Measurements from ENCODE around the gene THSD8.
A peak's percentile ranks its signal among the peaks of the same experiment; 100 is the strongest.

The THSD8 gene

DNA sequence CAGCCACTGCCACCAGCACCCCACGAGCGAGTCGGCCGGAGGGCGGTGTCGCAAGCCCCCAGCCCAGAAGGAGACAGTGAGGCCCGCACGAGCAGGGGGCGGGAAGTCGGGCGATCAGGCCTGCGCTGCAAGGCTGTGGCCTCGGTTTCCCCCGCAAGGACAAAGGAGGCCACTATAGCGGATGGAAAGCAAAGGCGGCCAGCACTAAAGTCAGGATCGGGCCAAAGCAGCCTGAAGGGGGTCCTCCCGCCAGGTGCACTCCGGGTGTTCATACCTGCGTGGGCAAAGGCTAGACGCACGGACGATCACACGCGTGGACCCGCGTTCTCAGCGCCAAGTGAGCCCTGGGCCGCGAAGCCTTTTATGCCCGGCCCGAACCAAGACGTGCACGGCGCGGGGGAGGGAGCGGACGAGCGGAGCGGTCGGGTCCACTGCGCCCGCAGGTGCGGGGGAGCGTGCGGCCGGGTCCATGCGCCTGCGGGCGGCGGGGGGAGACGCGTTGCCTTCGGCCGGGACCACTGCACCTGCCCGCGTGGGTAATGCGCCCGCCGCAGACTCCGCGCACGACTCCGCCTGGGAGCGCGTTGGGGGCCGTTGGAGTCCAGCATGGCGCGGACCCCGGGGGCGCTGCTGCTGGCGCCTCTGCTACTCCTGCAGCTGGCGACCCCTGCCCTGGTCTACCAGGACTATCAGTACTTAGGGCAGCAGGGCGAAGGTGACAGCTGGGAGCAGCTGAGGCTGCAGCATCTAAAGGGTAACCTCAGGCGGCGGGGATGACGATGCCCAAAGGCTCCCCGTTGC is at the start of gene THSD8, which contains the start of gene PRDX2:
THSD8 (plus strand) TSS at position 604 of the 801 bp plus-strand sequence; CDS start at position 607, 3 bp downstream.
PRDX2 (minus strand) TSS at position 335 of the 801 bp plus-strand sequence. CDS start 539 bp downstream, outside the sequence.
- no peak for DNase-seq

GRCh38 chr19:12754465-12755196 is 47.2 kb upstream of the THSD8 start:
- DNase-seq = no peak

GRCh38 chr19:12756150-12756883 is 45.6 kb upstream of the THSD8 start:
- no peak for DNase-seq

DNA sequence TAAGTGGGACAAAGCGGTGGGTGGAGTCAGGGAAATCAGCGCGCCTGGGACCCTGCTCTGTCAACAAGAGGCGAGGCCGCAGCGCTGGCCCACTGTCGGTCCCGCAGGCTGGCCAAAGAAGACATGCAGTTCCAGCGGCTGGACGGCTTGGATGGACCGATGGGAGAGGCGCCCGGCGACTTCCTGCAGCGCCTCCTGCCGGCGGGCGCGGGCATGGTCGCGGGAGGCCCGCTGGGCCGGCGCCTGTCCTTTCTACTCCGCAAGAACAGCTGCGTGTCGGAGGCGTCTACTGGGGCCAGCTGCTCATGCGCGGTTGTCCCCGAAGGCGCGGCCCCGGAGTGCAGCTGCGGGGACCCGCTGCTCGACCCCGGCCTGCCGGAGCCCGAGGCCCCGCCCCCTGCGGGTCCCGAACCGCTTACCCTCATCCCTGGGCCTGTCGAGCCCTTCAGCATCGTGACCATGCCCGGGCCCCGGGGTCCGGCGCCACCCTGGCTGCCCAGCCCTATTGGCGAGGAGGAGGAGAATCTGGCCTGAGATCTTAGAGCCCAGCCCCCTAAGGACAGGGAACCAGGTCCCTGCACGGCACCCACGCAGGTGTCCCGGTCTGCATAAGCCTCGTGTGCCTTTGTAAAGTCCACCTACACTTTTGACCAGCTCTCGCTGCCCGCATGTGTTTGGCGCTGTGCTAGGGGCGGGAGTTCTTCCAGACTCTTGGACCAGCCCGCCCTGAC is 44.2 kb upstream of the THSD8 start:
- peak; percentile 6 for DNase-seq

DNA sequence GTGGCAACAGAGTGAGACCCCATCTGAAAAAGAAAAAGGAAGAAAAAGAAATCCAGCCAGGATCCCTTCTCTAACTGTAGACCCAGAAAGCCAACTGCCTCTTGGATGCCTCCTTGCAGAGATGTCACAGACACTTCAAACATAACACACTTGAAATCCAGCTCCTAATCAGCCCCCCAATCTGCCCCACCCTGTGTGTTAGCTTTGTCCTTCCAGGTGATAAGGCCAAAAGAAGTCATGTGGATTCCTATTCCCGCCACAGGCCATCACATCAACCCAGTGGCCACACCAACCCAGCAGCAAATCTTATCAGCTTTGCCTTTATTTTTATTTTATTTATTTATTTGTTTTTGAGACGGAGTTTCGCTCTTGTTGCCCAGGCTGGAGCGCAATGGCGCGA is 42.2 kb upstream of the THSD8 start:
- no peak for DNase-seq

DNA sequence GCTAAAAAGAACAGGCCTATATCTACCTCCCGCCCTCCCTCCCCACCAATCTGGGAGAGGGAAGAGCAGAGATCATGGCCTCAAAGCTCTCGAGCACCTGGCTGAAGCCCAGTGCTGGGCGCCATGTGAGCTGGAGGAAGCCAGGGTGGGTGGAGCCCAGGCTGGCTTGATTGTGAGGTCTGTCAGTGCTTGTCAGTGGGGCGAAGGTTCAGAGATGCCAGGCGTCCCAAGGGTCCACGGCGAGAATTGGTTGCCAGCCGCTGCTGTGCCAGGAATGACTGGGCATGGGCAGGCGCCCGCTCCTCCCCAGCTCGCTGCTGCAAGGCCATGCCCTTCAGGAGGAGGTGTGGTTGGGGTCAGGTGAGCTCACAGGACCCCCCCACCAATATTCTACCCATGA is 38.8 kb upstream of the THSD8 start:
- DNase-seq = no peak

- DNase-seq = no peak
Measured at GRCh38 chr19:12764698-12765097, 37.2 kb upstream of the THSD8 start.

DNA sequence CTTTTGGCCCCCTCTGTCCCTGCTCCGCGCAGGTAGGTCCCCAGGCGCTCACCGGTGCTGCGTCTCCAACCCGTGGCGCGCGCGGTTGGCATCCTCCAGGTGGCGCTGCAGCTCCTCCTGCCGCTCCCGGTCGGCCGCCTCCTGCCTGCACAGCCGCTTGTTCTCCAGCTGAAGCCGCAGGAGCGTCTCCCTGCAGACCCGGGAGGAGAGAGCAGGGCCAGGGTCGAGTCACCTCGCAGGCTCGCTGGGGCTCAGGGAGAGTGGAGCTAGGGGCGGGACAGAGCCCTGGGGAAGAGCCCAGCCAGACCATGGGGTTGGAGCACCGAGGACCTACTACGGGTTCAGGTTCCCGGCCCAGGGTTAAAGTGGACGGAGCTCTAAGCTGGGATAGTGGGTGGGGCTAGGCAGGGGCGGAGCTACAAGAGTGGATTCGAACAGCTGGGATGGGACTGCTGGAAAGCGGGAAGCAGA is 35.8 kb upstream of the THSD8 start:
- DNase-seq = peak; percentile 33

- no peak for DNase-seq
Measured at GRCh38 chr19:12767150-12767549, 34.7 kb upstream of the THSD8 start.

GRCh38 chr19:12767666-12768065 is 34.2 kb upstream of the THSD8 start:
- DNase-seq = no peak

DNA sequence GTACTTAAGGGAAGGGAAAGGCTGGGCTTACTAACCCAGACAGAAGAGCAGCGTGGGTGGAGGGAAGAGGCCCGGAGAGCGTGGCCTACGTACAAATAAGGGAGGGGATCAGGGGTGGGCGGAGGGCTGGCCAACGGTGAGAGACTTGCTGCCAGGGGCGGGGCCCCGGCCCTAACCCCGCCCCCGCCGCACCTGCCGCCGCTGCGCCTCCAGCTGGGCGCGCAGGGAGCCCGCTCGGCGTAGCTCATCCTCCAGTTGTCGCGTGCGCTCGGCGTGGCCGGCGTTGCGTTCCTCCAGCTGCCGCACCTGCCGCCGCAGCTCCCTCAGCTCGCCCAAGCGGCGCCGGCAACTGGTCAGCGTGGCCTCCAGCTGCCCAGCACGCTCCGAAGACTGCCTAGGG is 32.2 kb upstream of the THSD8 start:
- DNase-seq = no peak

GRCh38 chr19:12770922-12771321 is 30.9 kb upstream of the THSD8 start:
- no peak for DNase-seq

DNA sequence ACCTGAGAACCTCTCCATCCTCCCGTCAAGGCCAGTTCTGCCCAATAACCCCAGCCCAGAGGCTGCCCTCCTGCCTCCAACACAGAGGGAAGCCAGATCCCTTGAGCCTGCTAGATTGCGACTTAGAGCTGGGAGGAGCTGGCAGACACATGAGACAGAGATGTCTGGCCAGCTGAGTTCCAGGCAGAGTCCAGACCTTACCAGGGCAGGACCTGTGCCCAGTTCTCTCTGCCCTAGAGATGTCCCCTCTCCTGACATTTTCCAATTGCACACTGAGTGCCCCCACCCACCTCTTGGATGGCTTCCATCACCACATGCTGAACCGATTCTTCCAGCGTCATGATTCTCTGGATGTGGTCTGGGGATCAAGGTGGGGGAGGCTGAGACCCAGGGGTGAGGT is 29.5 kb upstream of the THSD8 start:
- no peak for DNase-seq

- no peak for DNase-seq
Measured at GRCh38 chr19:12773571-12773970, 28.3 kb upstream of the THSD8 start.

DNA sequence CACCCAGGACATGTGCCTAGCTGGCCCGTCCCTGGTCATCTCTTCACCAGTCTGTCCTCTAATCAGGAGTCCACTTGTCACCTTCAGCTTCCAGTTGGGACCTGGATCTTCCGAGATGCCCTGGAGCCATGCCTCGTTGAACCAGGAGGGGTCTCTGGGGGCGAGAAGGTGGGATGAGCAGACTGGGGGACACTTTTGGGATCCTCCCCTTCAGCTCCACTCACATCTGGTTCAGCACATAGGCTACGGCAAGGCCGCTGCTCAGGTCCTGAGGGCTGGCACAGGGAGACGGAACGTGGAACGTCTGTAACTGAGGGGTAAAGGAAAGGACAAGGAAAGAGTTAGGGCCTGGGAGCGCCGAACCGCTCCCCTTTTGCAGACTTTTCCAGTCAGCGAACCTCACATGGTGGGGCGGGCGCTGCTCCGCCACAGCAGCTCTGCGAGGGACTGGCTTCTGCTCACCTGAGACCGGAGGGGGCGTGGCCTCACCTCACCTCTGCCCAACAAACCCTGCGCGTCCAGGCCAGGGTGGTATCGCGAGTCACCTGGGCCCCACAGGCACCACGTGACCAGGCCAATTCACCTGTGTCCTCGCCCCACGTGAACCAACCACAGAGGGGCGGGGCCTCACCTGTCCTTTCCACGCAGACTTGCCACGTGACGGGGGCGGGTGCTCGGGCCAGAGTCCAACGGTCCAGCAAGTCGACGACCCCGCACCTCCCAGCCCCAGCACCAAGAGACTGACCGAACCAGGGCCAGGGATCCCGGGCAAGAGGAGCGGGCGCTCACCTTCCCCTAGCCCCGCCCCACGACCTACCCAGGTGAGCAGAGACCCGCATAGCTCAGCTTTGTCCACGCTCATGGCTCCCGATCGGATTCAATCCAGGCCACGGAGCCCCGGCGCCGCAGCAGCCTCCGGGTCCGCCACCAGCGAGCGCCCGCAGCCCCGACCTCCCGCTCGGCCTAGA is 27.0 kb upstream of the THSD8 start, which contains the start of gene HOOK2:
HOOK2 (minus strand) TSS at position 965 of the 968 bp plus-strand sequence; CDS start at position 862, 103 bp downstream.
- DNase-seq = no peak

DNA sequence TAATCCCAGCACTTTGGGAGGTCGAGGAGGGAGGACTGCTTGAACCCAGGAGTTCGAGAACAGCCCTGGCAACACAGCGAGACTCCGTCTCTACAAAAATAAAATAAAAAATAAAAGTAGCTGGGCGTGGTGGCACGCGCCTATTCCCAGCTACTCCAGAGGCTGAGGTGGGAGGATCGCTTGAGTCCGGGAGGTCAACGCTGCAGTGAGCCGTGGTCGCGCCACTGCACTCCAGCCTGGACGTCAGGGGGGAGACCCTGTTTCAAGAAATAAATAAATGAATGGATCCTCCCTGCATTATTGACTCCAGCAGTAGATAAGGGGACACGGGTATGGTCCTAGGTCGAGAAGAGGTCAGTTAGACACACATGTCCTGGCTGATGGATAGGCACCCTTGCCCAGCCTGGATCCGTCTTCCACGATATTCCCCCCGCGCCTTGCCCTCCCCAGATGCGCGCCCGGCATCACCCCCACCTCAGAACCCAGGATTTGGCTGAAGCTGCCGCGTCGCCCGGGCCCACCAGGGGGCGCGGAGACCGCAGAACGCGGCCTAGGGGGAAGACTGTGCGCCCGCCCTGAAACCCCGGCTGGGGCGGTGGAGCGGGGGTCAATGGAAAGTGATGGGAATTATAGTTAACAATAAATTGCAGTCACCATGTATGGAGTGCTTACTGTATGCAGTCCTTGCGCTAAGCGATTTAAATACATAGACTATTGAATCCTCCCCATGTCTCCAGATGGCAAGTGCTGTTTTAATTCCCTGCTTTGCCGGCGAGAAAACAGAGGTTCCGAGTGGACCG is 24.5 kb upstream of the THSD8 start:
- DNase-seq = peak; percentile 69

- peak; percentile 84 for DNase-seq
Measured at GRCh38 chr19:12778017-12778904, 23.6 kb upstream of the THSD8 start.

DNA sequence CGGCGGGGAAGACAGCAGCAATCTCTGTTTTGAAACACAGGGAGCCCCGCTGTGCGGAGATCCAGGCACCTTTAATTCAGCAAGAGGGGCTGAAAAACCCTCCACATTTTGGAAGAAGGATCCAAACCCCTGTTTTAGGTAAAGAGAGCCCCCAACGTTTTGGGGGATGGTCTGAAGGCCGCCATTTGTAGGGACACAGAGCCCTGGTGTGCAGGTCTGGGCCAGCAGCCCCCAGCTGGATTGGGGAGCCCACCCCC is 23.0 kb upstream of the THSD8 start:
- DNase-seq = no peak

DNA sequence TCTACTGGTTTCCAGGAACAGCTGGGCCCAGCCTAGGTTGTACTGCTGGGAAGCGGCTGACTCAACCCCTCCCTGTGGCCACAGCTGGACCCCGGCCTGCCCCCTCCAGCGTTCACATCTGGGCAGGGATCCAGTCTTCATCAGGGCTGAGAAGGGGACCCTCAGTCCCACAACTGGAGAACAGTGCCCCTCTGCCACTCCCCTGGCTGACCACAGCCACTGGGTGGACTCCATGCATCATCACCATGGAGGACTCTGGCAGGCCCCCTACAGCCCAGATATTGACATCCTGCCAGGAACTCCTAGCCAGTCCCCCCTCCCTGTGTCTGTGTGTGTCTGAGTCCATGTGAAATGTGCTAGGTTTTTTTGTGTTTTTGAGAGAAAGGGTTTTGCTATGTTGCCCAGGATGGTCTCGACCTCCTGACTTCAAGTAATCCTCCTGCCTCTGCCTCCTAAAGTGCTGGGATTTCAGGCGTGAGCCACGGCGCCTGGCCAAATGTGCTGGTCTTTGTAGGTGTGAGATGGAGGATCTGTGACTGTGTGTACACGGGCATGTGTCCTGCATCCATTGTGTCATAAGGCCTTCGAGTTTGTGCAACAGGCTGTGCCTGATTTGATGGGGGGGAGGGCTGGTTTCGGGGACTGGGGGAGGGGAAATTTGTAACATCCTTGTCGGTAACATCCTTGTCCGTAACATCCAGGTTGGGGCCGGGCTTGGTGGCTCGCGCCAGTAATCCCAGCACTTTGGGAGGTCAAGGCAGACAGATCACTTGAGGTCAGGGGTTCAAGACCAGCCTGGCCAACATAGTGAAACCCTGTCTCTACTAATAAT is 22.5 kb upstream of the THSD8 start:
- peak; percentile 29 for DNase-seq
